SK-N-SH treated with all-trans-retinoic acid at 6 μM for 48 hours (cell line): Measurements from ENCODE around the gene CYFIP1.

Source experiments
- BACH2 ChIP-seq: fragments of 250-450 bp; sonication (Bioruptor Pico); IDR thresholded peaks from 2 replicates; pipeline ENCODE4 v1.9.0; 2021; ENCODE audit warnings: mild to moderate bottlenecking, borderline replicate concordance
- PPARA ChIP-seq: fragments of 250-450 bp; sonication (Bioruptor Pico); IDR thresholded peaks from 2 replicates; pipeline ENCODE4 v1.5.0; 2020; ENCODE audit warnings: mild to moderate bottlenecking, borderline replicate concordance
- SNAI2 ChIP-seq: fragments of 250-450 bp; sonication (Bioruptor Pico); IDR thresholded peaks from 2 replicates; pipeline ENCODE4 v1.5.0; 2020; ENCODE audit warnings: mild to moderate bottlenecking, moderate library complexity
- TOX ChIP-seq: fragments of 250-450 bp; sonication (Bioruptor Pico); IDR thresholded peaks from 2 replicates; pipeline ENCODE4 v1.8.0; 2021; ENCODE audit warnings: mild to moderate bottlenecking, moderate library complexity, borderline replicate concordance
- ZC3H10 ChIP-seq: fragments of 250-450 bp; sonication (Bioruptor Pico); IDR thresholded peaks from 2 replicates; pipeline ENCODE4 v1.5.1; 2021; ENCODE audit warnings: mild to moderate bottlenecking, moderate library complexity
- ZFP3 ChIP-seq: fragments of 250-450 bp; sonication (Bioruptor Pico); IDR thresholded peaks from 2 replicates; pipeline ENCODE4 v1.5.0; 2020; ENCODE audit warnings: mild to moderate bottlenecking, moderate library complexity
- ZNF565 ChIP-seq: fragments of 450-650 bp; formaldehyde crosslinking; conservative IDR thresholded peaks from 2 replicates; pipeline ENCODE4 v1.5.0; 2020; ENCODE audit warnings: low read depth, mild to moderate bottlenecking, moderate library complexity
- TF ChIP-seq, protein P1 (sequence below): fragments of 250-450 bp; sonication (Bioruptor Pico); IDR thresholded peaks from 2 replicates; pipeline ENCODE4 v1.8.0; 2020; ENCODE audit warnings: mild to moderate bottlenecking, moderate library complexity, borderline replicate concordance
- TF ChIP-seq, protein P2 (sequence below): fragments of 250-450 bp; sonication (Bioruptor Pico); IDR thresholded peaks from 2 replicates; pipeline ENCODE4 v1.5.1; 2020; ENCODE audit warnings: low read depth, mild to moderate bottlenecking, moderate library complexity

DNA sequence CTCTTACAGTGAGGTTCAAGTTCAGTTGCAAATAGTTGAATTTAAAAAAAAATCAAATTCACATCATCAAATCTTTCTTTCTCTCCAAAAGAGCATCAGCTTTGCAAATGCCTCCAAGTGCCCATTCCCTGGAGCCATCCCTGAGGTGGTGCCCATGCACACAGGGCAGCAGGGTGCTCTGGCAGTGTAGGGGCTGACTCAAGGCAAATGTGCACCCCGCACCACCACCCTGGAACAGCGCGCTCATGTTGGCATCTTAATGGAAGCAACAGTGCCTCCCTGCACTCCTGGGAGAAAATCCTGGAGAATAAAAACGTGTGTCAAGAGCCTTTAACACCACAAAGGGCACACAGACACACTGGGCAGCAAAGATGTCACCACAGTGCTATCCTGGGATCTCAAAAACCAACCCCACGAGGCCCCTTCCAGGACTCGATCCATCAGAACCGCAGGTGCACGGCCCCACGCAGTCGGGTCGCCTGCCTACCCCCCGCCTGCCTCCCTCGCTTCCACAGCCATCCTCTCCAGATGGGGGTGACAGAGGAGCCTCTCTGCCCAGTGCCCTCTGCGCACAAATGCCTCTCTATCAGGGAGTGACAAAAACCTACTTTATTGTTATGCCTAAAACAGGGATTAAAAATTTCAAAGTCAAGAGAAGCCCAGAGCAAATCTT is 90.9 kb downstream of the CYFIP1 start:
- no peak for TF ChIP-seq PPARA
- no peak for TF ChIP-seq BACH2 (CRISPR knock-in tag)
- TF ChIP-seq, protein P1, sequence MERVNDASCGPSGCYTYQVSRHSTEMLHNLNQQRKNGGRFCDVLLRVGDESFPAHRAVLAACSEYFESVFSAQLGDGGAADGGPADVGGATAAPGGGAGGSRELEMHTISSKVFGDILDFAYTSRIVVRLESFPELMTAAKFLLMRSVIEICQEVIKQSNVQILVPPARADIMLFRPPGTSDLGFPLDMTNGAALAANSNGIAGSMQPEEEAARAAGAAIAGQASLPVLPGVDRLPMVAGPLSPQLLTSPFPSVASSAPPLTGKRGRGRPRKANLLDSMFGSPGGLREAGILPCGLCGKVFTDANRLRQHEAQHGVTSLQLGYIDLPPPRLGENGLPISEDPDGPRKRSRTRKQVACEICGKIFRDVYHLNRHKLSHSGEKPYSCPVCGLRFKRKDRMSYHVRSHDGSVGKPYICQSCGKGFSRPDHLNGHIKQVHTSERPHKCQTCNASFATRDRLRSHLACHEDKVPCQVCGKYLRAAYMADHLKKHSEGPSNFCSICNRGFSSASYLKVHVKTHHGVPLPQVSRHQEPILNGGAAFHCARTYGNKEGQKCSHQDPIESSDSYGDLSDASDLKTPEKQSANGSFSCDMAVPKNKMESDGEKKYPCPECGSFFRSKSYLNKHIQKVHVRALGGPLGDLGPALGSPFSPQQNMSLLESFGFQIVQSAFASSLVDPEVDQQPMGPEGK (CRISPR knock-in tag), result no peak
- no peak for TF ChIP-seq TOX (CRISPR knock-in tag)
- TF ChIP-seq, protein P2, sequence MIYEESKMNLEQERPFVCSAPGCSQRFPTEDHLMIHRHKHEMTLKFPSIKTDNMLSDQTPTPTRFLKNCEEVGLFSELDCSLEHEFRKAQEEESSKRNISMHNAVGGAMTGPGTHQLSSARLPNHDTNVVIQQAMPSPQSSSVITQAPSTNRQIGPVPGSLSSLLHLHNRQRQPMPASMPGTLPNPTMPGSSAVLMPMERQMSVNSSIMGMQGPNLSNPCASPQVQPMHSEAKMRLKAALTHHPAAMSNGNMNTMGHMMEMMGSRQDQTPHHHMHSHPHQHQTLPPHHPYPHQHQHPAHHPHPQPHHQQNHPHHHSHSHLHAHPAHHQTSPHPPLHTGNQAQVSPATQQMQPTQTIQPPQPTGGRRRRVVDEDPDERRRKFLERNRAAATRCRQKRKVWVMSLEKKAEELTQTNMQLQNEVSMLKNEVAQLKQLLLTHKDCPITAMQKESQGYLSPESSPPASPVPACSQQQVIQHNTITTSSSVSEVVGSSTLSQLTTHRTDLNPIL, result no peak
- TF ChIP-seq ZC3H10 (CRISPR knock-in tag), result no peak
- no peak for TF ChIP-seq ZFP3 (CRISPR knock-in tag)
- no peak for TF ChIP-seq ZNF565
- TF ChIP-seq SNAI2, result no peak
